Subcutaneous abdominal adipose tissue (tissue), 5 donors: ENCODE results near the gene TRIP13.
A peak's percentile ranks its signal among the peaks of the same experiment; 100 is the strongest.
"Not testable (repeated sequence)": the region's sequence is repeated elsewhere in the genome, so short reads cannot be mapped to it uniquely, and the experiment has no call there.

Experiments used
- H3K27ac ChIP-seq: one replicate; pipeline ENCODE4 v1.7.0; 2013; ENCODE audit warnings: low read depth, mild to moderate bottlenecking, inconsistent platforms, low read length, moderate library complexity
- H3K27me3 ChIP-seq, 5 donors: one replicate each; pipeline ENCODE4 v1.7.0; 2013; ENCODE audit warnings: low read length in 5 of 5, inconsistent platforms in 1 of 5; ENCODE audit not compliant: control insufficient read depth in 5 of 5, insufficient read depth in 4 of 5
- H3K36me3 ChIP-seq, 5 donors: one replicate each; pipeline ENCODE4 v1.7.0; 2013; ENCODE audit warnings: low read length in 5 of 5; ENCODE audit not compliant: control insufficient read depth in 5 of 5, insufficient read depth in 5 of 5
- H3K4me1 ChIP-seq, 5 donors: one replicate each; pipeline ENCODE4 v1.7.0; 2013; ENCODE audit warnings: low read length in 5 of 5, mild to moderate bottlenecking in 3 of 5, moderate library complexity in 1 of 5; ENCODE audit not compliant: control insufficient read depth in 5 of 5, insufficient read depth in 5 of 5
- H3K4me3 ChIP-seq, 5 donors: one replicate each; pipeline ENCODE4 v1.7.0; 2013; ENCODE audit warnings: low read length in 5 of 5, low read depth in 1 of 5
- H3K9ac ChIP-seq, 5 donors: one replicate each; pipeline ENCODE4 v1.7.0; 2013; ENCODE audit warnings: low read length in 5 of 5, mild to moderate bottlenecking in 4 of 5, moderate library complexity in 3 of 5
- H3K9me3 ChIP-seq, 5 donors: one replicate each; pipeline ENCODE4 v1.7.0; 2013; ENCODE audit warnings: low read length in 5 of 5; ENCODE audit not compliant: control insufficient read depth in 5 of 5
- donor health status: healthy.
- donor health status: healthy.
- donor health status: healthy.
- donor health status: healthy.
- donor health status: healthy.

The TRIP13 gene

GRCh38 chr5:916441-917293 is 24.0 kb downstream of the TRIP13 start:
- H3K36me3 ChIP-seq = peaks cover 0 to 8% (median 3%) of the 10 kb centered on the region in 5 donors
- no peak overlapping the region for H3K9ac ChIP-seq
- H3K27ac ChIP-seq = no peak overlapping the region
- H3K27me3 ChIP-seq = no peaks in the 10 kb centered on the region
- H3K9me3 ChIP-seq = peaks cover 0 to 4% (median 0%) of the 10 kb centered on the region in 5 donors
- H3K4me1 ChIP-seq = no peaks in the 10 kb centered on the region
- no peak overlapping the region for H3K4me3 ChIP-seq

DNA sequence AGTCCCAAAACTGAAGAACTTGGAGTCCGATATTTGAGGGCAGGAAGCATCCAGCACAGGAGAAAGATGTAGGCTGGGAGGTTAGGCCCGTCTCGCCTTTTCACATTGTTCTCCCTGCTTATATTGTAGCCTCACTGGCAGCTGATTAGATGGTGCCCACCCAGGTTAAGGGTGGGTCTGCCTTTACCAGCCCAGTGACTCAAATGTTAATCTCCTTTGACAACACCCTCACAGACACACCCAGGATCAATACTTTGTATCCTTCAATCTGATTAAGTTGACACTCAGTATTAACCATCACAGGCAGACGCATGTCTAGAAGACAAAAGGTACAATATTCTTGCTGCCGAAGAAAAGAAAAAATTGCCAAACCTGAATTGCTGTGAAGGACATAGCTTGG is 26.0 kb downstream of the TRIP13 start:
- not testable (repeated sequence) for H3K9me3 ChIP-seq, H3K27me3 ChIP-seq, H3K27ac ChIP-seq, H3K4me1 ChIP-seq, H3K4me3 ChIP-seq, H3K9ac ChIP-seq, H3K36me3 ChIP-seq

- no peaks in the 10 kb centered on the region for H3K4me1 ChIP-seq
- H3K27ac ChIP-seq = no peak overlapping the region
- H3K4me3 ChIP-seq = no peak overlapping the region
- peaks cover 0 to 8% (median 3%) of the 10 kb centered on the region in 5 donors for H3K36me3 ChIP-seq
- peaks cover 0 to 4% (median 0%) of the 10 kb centered on the region in 5 donors for H3K9me3 ChIP-seq
- no peak overlapping the region for H3K9ac ChIP-seq
- H3K27me3 ChIP-seq = peaks cover 0 to 1% (median 0%) of the 10 kb centered on the region in 5 donors
These were observed 26.8 kb downstream of the TRIP13 start for GRCh38 chr5:919356-920000.

DNA sequence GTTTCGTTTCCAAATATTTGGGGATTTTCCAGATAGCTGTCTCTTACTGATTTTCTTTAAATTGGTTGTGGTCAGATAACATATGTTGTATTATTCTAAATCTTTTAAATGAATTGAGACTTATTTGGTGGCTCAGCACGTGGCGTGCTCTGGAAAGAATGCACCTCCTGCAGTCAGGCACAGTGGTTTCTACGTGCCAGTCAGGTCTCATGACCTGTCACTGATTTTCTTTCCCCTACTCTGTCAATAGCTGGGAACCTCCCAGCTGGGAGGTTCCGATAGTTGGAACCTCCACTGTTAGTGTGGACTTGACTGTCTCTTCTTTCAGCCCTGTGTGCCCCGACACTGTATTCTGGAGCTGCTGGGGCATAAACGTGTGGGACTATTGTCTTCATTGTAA is 27.6 kb downstream of the TRIP13 start:
- no peak overlapping the region for H3K27ac ChIP-seq
- no peaks in the 10 kb centered on the region for H3K4me1 ChIP-seq
- no peak overlapping the region for H3K4me3 ChIP-seq
- peaks cover 0 to 8% (median 3%) of the 10 kb centered on the region in 5 donors for H3K36me3 ChIP-seq
- peaks cover 0 to 4% (median 0%) of the 10 kb centered on the region in 5 donors for H3K9me3 ChIP-seq
- no peak overlapping the region for H3K9ac ChIP-seq
- H3K27me3 ChIP-seq = peaks cover 0 to 9% (median 2%) of the 10 kb centered on the region in 5 donors

- Histone ChIP-seq H3K27ac (no peak overlapping the region), H3K4me1 (peaks cover 0 to 7% (median 6%) of the 10 kb centered on the region in 5 donors), H3K9me3 (peaks cover 0 to 4% (median 0%) of the 10 kb centered on the region in 5 donors), H3K4me3 (no peak overlapping the region), H3K9ac (no peak overlapping the region), H3K36me3 (peaks cover 0 to 3% (median 0%) of the 10 kb centered on the region in 5 donors), H3K27me3 (peaks cover 3 to 17% (median 10%) of the 10 kb centered on the region in 5 donors)
These were observed 29.1 kb downstream of the TRIP13 start for GRCh38 chr5:921456-922435.

DNA sequence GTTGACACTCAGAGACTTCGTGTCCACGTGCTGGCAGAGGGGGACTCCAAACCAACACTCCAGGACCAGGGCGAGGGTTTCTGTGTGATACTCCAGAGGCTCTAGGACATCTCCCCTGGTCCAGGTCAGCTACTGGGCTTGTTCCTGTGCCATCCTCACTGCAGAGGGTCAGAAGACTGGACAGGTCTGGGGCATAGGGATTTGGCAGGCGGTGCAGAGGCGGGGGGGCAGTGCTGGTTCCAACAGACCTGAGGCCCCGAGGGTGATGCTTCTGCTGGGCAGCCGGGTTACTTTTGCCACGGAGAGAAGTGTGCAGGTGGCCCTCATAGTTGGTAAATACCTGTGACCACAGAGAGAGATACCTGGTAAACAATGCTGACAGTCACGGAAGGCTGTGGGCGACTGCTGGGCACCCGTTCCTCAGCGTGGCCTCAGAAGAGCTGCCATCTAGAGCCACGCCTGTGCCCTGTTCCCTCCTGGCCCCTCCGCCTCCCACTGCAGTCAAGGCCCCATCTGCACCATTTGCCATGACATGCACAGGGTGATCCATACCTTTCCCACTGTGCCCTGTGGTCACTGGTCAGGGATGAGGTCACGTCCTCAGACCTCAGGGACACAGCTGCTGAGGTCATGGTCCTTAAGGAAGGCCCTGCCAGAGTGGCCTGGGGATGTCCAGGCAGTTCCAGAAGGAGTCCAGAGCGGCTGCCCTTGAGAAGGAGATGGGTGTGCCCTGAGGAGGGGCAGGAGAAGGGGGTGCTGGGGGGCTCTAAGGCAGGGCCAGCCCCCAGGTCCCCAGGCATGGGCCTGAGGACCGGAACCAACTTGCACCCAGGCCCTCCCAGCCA is 30.0 kb downstream of the TRIP13 start:
- no peak overlapping the region for H3K9ac ChIP-seq
- H3K27ac ChIP-seq = no peak overlapping the region
- H3K36me3 ChIP-seq = no peaks in the 10 kb centered on the region
- H3K4me1 ChIP-seq = peaks cover 0 to 13% (median 8%) of the 10 kb centered on the region in 5 donors
- peaks cover 3 to 24% (median 16%) of the 10 kb centered on the region in 5 donors for H3K27me3 ChIP-seq
- peaks cover 0 to 4% (median 0%) of the 10 kb centered on the region in 5 donors for H3K9me3 ChIP-seq
- H3K4me3 ChIP-seq = no peak overlapping the region

- Histone ChIP-seq H3K4me1 (peaks cover 0 to 13% (median 8%) of the 10 kb centered on the region in 5 donors), H3K9ac (no peak overlapping the region)
These were observed 30.7 kb downstream of the TRIP13 start for GRCh38 chr5:923281-923873.

DNA sequence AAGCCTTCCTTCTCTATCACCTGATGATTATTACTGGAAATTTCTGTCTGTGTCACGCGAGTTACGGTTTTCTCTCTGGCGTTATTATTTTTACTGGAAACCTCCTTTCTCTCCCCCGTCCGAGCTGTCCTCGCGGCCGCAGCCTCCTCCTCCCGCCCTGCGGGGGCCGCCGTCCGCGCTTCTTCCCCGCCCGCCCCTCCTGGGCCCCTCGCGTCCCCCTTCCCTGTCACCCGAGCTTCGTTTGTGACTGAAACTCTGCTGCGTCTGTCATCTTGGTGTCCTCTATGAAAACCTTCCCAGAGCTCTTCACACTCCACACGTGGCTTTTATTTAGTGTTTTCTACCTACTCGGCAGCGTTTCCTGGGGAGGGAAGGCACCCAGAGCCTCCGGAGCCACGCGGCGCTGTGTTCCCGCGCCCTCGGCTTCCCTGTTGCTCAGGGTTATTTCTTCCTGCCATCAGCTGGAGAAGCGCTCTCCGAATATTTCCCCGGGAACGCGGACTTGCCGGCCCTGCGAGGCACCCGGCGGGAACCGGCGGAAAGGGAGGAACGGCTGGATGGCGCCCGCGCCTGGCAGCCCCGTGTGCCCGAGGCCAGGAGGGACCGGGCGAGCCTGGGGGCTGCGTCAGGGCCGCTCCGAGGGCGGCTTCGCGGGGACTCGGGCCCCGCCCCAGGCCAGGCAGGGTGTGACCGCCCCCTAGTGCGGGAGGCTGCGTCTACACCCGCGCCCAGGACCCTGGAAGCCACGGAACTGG is 33.9 kb downstream of the TRIP13 start:
- H3K9ac ChIP-seq = peak overlapping the region in 3 of 5 donors; percentile 25 to 52 (median 44)
- no peaks in the 10 kb centered on the region for H3K36me3 ChIP-seq
- H3K4me3 ChIP-seq = peak overlapping the region in 4 of 5 donors; percentile 32 to 58 (median 42)
- H3K9me3 ChIP-seq = no peaks in the 10 kb centered on the region
- H3K27me3 ChIP-seq = peaks cover 3 to 25% (median 16%) of the 10 kb centered on the region in 5 donors
- peaks cover 0 to 13% (median 8%) of the 10 kb centered on the region in 5 donors for H3K4me1 ChIP-seq
- no peak overlapping the region for H3K27ac ChIP-seq

More at GRCh38 chr5:923281-923873, 30.7 kb downstream of the TRIP13 start:
- Histone ChIP-seq H3K27me3 (peaks cover 3 to 25% (median 16%) of the 10 kb centered on the region in 5 donors), H3K9me3 (peaks cover 0 to 4% (median 0%) of the 10 kb centered on the region in 5 donors), H3K27ac (no peak overlapping the region), H3K4me3 (no peak overlapping the region), H3K36me3 (no peaks in the 10 kb centered on the region)
